HEK293 (cell line): ENCODE data around the gene PRR5.

Experiments
- CTCF ChIA-PET: fragments of 350-600 bp; formaldehyde crosslinking; extraction: SDS; loops from one replicate; lab custom pipeline; 2021; ENCODE audit warnings: antibody characterized with exemption; lab: Yijun Ruan, JAX
- POLR2A ChIA-PET: fragments of 300-600 bp; formaldehyde crosslinking; extraction: SDS; loops from one replicate; lab custom pipeline; 2020; ENCODE audit warnings: antibody characterized with exemption, inconsistent platforms; lab: Yijun Ruan, JAX
- H3K27ac ChIP-seq: fragments of 200-500 bp; sonication (Bioruptor generic); 2 replicates; pipeline ENCODE4 v1.5.1; 2014; ENCODE audit warnings: low read depth, low read length, control low read depth, inconsistent platforms; ENCODE audit errors: extremely low read depth
- H3K36me3 ChIP-seq, 2 experiments: fragments of 200-500 bp in 1 of 2; sonication (Bioruptor generic) in 1 of 2; 1 replicate in 1 of 2; 2 replicates in 1 of 2; pipeline ENCODE4 v1.5.1; 2014 to 2017; ENCODE audit warnings: inconsistent platforms in 2 of 2, low read length in 2 of 2; ENCODE audit not compliant: control insufficient read depth in 2 of 2, insufficient read depth in 1 of 2
- H3K4me1 ChIP-seq: fragments of 200-500 bp; sonication (Bioruptor generic); 2 replicates; pipeline ENCODE4 v1.5.1; 2014; ENCODE audit warnings: mild to moderate bottlenecking, low read length, inconsistent platforms; ENCODE audit not compliant: control insufficient read depth, insufficient read depth
- H3K4me3 ChIP-seq: 2 replicates; pipeline ENCODE4 v1.5.1; 2011; ENCODE audit warnings: low read depth, mild to moderate bottlenecking, control low read depth, low read length, moderate library complexity
- H3K9me3 ChIP-seq: fragments of 200-500 bp; sonication (Bioruptor generic); 2 replicates; pipeline ENCODE4 v1.5.1; 2014; ENCODE audit warnings: low read depth, low read length, inconsistent platforms; ENCODE audit not compliant: control insufficient read depth, insufficient read depth
- FEZF1 ChIP-seq: fragments of 450-650 bp; formaldehyde crosslinking; IDR thresholded peaks from 2 replicates; pipeline ENCODE4 v1.5.1; 2016; ENCODE audit warnings: missing biosample characterization, missing genetic modification characterization
- GLIS1 ChIP-seq: fragments of 450-650 bp; formaldehyde crosslinking; IDR thresholded peaks from 2 replicates; pipeline ENCODE4 v1.5.1; 2016; ENCODE audit warnings: missing biosample characterization, missing genetic modification characterization
- GLIS2 ChIP-seq: fragments of 450-650 bp; formaldehyde crosslinking; IDR thresholded peaks from 2 replicates; pipeline ENCODE4 v1.5.1; 2016; ENCODE audit warnings: missing biosample characterization, missing genetic modification characterization
- HOXC10 ChIP-seq: sonication (generic); formaldehyde crosslinking; IDR thresholded peaks from 2 replicates; pipeline ENCODE4 v1.8.1; 2023; ENCODE audit warnings: mild to moderate bottlenecking, missing genetic modification reagents
- IKZF3 ChIP-seq: fragments of 450-650 bp; IDR thresholded peaks from 2 replicates; pipeline ENCODE4 v1.5.0; 2018; ENCODE audit warnings: missing biosample characterization, mild to moderate bottlenecking, missing genetic modification characterization, moderate library complexity
- KLF8 ChIP-seq: fragments of 450-650 bp; formaldehyde crosslinking; IDR thresholded peaks from 2 replicates; pipeline ENCODE4 v1.5.1; 2016; ENCODE audit warnings: missing biosample characterization, missing genetic modification characterization
- PBX3 ChIP-seq: sonication (generic); formaldehyde crosslinking; IDR thresholded peaks from 2 replicates; pipeline ENCODE4 v1.8.1; 2022; ENCODE audit warnings: mild to moderate bottlenecking, moderate library complexity, missing genetic modification reagents
- SALL2 ChIP-seq: fragments of 450-650 bp; formaldehyde crosslinking; IDR thresholded peaks from 2 replicates; pipeline ENCODE4 v1.5.0; 2017; ENCODE audit warnings: missing biosample characterization, mild to moderate bottlenecking, missing genetic modification characterization, borderline replicate concordance
- SP2 ChIP-seq: fragments of 450-650 bp; formaldehyde crosslinking; IDR thresholded peaks from 2 replicates; pipeline ENCODE4 v1.5.1; 2016; ENCODE audit warnings: missing biosample characterization, missing genetic modification characterization
- SP7 ChIP-seq: fragments of 450-650 bp; formaldehyde crosslinking; IDR thresholded peaks from 2 replicates; pipeline ENCODE4 v1.5.1; 2016; ENCODE audit warnings: missing biosample characterization, missing genetic modification characterization
- ZBTB17 ChIP-seq: fragments of 450-650 bp; formaldehyde crosslinking; IDR thresholded peaks from 2 replicates; pipeline ENCODE4 v1.5.1; 2016; ENCODE audit warnings: missing biosample characterization, missing genetic modification characterization
- ZBTB20 ChIP-seq: fragments of 450-650 bp; formaldehyde crosslinking; IDR thresholded peaks from 2 replicates; pipeline ENCODE4 v1.5.1; 2016; ENCODE audit warnings: missing biosample characterization, missing genetic modification characterization
- ZFHX2 ChIP-seq: fragments of 450-650 bp; formaldehyde crosslinking; conservative IDR thresholded peaks from 2 replicates; pipeline ENCODE4 v1.5.1; 2016; ENCODE audit warnings: missing biosample characterization, missing genetic modification characterization
- ZNF121 ChIP-seq: fragments of 450-650 bp; formaldehyde crosslinking; IDR thresholded peaks from 2 replicates; pipeline ENCODE4 v1.5.1; 2016; ENCODE audit warnings: missing biosample characterization, missing genetic modification characterization
- ZNF132 ChIP-seq: fragments of 450-650 bp; formaldehyde crosslinking; IDR thresholded peaks from 2 replicates; pipeline ENCODE4 v1.5.1; 2017; ENCODE audit warnings: missing biosample characterization, missing genetic modification characterization, borderline replicate concordance
- ZNF335 ChIP-seq: fragments of 450-650 bp; formaldehyde crosslinking; conservative IDR thresholded peaks from 2 replicates; pipeline ENCODE4 v1.5.1; 2016; ENCODE audit warnings: missing biosample characterization, missing genetic modification characterization
- ZNF366 ChIP-seq: fragments of 450-650 bp; formaldehyde crosslinking; conservative IDR thresholded peaks from 2 replicates; pipeline ENCODE4 v1.5.1; 2016; ENCODE audit warnings: missing biosample characterization, missing genetic modification characterization
- ZNF555 ChIP-seq: fragments of 450-650 bp; formaldehyde crosslinking; conservative IDR thresholded peaks from 2 replicates; pipeline ENCODE4 v1.5.1; 2017; ENCODE audit warnings: missing biosample characterization, mild to moderate bottlenecking, missing genetic modification characterization, inconsistent platforms
- ZNF600 ChIP-seq: fragments of 450-650 bp; formaldehyde crosslinking; IDR thresholded peaks from 2 replicates; pipeline ENCODE4 v1.5.1; 2016; ENCODE audit warnings: missing biosample characterization, missing genetic modification characterization
- ZNF645 ChIP-seq: fragments of 450-650 bp; formaldehyde crosslinking; IDR thresholded peaks from 2 replicates; pipeline ENCODE4; 2016; ENCODE audit warnings: missing biosample characterization, missing genetic modification characterization
- ZNF76 ChIP-seq: fragments of 450-650 bp; formaldehyde crosslinking; IDR thresholded peaks from 2 replicates; pipeline ENCODE4; 2016; ENCODE audit warnings: low read depth, missing biosample characterization, missing genetic modification characterization, borderline replicate concordance
- ZNF777 ChIP-seq: fragments of 450-650 bp; formaldehyde crosslinking; IDR thresholded peaks from 2 replicates; pipeline ENCODE4 v1.5.1; 2017; ENCODE audit warnings: missing biosample characterization, missing genetic modification characterization, borderline replicate concordance
- ZXDB ChIP-seq: fragments of 450-650 bp; formaldehyde crosslinking; IDR thresholded peaks from 2 replicates; pipeline ENCODE4 v1.5.1; 2016; ENCODE audit warnings: missing biosample characterization, missing genetic modification characterization
- TF ChIP-seq, protein P1 (sequence below): fragments of 450-650 bp; formaldehyde crosslinking; optimal IDR thresholded peaks from 2 replicates; pipeline ENCODE3; 2016; ENCODE audit warnings: missing biosample characterization, mild to moderate bottlenecking, missing genetic modification characterization
- TF ChIP-seq, protein P2 (sequence below): fragments of 450-650 bp; formaldehyde crosslinking; IDR thresholded peaks from 2 replicates; pipeline ENCODE4 v1.5.1; 2016; ENCODE audit warnings: missing biosample characterization, missing genetic modification characterization
- TF ChIP-seq, protein P3 (sequence below): fragments of 450-650 bp; formaldehyde crosslinking; IDR thresholded peaks from 2 replicates; pipeline ENCODE4 v1.5.1; 2016; ENCODE audit warnings: missing biosample characterization, missing genetic modification characterization
- TF ChIP-seq, protein P4 (sequence below): fragments of 450-650 bp; formaldehyde crosslinking; IDR thresholded peaks from 2 replicates; pipeline ENCODE4 v1.5.1; 2016; ENCODE audit warnings: missing biosample characterization, missing genetic modification characterization
- TF ChIP-seq, protein P5 (sequence below): fragments of 450-650 bp; formaldehyde crosslinking; IDR thresholded peaks from 2 replicates; pipeline ENCODE4 v1.5.1; 2016; ENCODE audit warnings: missing biosample characterization, missing genetic modification characterization

PRR5 gene

GRCh38 chr22:44702479-44703198 is 635 bp downstream of the PRR5 start:
- ChIA-PET CTCF (interaction anchor here (0.9 kb wide), 1 partner anchor 18 kb away, joined by 3 read pairs; no protein-coding TSS in a partner anchor), POLR2A (interaction anchor here (0.8 kb wide), 1 partner anchor 29 kb away, joined by 4 read pairs; no protein-coding TSS in a partner anchor)
- Histone ChIP-seq H3K4me1 (no peaks in the 10 kb centered on the region; the same call in 1 of the 2 replicates), H3K27ac (peak overlapping the region; percentile 52; the same call in 1 of the 2 replicates), H3K36me3 (no peaks in the 10 kb centered on the region), H3K4me3 (peak overlapping the region; percentile 51), H3K9me3 (no peaks in the 10 kb centered on the region)
- TF ChIP-seq SP7 (tag by site-specific recombination) (no peak), ZNF600 (tag by site-specific recombination) (peak; percentile 60; the same call in 1 of the 2 replicates), ZNF366 (tag by site-specific recombination) (no peak), GLIS1 (tag by site-specific recombination) (peak; percentile 94), ZNF76 (tag by site-specific recombination) (peak; percentile 24; the same call in 1 of the 2 replicates), KLF8 (tag by site-specific recombination) (0 out of 2 replicates have a peak, but pooled peaks have one; percentile 14), GLIS2 (tag by site-specific recombination) (peak; percentile 50), ZFHX2 (tag by site-specific recombination) (peak; percentile 73), PBX3 (no peak), HOXC10 (CRISPR knock-in tag) (no peak), SP2 (tag by site-specific recombination) (peak; percentile 38), ZBTB17 (tag by site-specific recombination) (peak; percentile 22; the same call in 1 of the 2 replicates), ZNF335 (peak; percentile 74), ZNF132 (tag by site-specific recombination) (no peak), ZXDB (tag by site-specific recombination) (peak; percentile 65), ZNF121 (tag by site-specific recombination) (0 out of 2 replicates have a peak, but pooled peaks have one; percentile 35), FEZF1 (tag by site-specific recombination) (no peak), ZNF777 (tag by site-specific recombination) (no peak), ZBTB20 (tag by site-specific recombination) (peak; percentile 35; the same call in 1 of the 2 replicates), ZNF645 (no peak), IKZF3 (tag by site-specific recombination) (0 out of 2 replicates have a peak, but pooled peaks have one; percentile 29), SALL2 (tag by site-specific recombination) (no peak), ZNF555 (tag by site-specific recombination) (no peak)
- TF ChIP-seq, protein P1, sequence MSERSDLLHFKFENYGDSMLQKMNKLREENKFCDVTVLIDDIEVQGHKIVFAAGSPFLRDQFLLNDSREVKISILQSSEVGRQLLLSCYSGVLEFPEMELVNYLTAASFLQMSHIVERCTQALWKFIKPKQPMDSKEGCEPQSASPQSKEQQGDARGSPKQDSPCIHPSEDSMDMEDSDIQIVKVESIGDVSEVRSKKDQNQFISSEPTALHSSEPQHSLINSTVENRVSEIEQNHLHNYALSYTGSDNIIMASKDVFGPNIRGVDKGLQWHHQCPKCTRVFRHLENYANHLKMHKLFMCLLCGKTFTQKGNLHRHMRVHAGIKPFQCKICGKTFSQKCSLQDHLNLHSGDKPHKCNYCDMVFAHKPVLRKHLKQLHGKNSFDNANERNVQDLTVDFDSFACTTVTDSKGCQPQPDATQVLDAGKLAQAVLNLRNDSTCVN: peak; percentile 45
- TF ChIP-seq, protein P2, sequence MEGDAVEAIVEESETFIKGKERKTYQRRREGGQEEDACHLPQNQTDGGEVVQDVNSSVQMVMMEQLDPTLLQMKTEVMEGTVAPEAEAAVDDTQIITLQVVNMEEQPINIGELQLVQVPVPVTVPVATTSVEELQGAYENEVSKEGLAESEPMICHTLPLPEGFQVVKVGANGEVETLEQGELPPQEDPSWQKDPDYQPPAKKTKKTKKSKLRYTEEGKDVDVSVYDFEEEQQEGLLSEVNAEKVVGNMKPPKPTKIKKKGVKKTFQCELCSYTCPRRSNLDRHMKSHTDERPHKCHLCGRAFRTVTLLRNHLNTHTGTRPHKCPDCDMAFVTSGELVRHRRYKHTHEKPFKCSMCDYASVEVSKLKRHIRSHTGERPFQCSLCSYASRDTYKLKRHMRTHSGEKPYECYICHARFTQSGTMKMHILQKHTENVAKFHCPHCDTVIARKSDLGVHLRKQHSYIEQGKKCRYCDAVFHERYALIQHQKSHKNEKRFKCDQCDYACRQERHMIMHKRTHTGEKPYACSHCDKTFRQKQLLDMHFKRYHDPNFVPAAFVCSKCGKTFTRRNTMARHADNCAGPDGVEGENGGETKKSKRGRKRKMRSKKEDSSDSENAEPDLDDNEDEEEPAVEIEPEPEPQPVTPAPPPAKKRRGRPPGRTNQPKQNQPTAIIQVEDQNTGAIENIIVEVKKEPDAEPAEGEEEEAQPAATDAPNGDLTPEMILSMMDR: 0 out of 2 replicates have a peak, but pooled peaks have one; percentile 16
- TF ChIP-seq, protein P3, sequence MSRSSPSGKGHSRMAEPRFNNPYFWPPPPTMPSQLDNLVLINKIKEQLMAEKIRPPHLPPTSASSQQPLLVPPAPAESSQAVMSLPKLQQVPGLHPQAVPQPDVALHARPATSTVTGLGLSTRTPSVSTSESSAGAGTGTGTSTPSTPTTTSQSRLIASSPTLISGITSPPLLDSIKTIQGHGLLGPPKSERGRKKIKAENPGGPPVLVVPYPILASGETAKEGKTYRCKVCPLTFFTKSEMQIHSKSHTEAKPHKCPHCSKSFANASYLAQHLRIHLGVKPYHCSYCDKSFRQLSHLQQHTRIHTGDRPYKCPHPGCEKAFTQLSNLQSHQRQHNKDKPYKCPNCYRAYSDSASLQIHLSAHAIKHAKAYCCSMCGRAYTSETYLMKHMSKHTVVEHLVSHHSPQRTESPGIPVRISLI (tag by site-specific recombination): no peak
- TF ChIP-seq, protein P4, sequence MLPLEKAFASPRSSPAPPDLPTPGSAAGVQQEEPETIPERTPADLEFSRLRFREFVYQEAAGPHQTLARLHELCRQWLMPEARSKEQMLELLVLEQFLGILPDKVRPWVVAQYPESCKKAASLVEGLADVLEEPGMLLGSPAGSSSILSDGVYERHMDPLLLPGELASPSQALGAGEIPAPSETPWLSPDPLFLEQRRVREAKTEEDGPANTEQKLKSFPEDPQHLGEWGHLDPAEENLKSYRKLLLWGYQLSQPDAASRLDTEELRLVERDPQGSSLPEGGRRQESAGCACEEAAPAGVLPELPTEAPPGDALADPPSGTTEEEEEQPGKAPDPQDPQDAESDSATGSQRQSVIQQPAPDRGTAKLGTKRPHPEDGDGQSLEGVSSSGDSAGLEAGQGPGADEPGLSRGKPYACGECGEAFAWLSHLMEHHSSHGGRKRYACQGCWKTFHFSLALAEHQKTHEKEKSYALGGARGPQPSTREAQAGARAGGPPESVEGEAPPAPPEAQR (tag by site-specific recombination): no peak
- TF ChIP-seq, protein P5, sequence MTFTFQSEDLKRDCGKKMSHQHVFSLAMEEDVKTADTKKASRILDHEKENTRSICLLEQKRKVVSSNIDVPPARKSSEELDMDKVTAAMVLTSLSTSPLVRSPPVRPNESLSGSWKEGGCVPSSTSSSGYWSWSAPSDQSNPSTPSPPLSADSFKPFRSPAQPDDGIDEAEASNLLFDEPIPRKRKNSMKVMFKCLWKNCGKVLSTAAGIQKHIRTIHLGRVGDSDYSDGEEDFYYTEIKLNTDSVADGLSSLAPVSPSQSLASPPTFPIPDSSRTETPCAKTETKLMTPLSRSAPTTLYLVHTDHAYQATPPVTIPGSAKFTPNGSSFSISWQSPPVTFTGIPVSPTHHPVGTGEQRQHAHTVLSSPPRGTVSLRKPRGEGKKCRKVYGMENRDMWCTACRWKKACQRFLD (tag by site-specific recombination): no peak
